Astrocyte (in vitro differentiated cells and primary cell): ENCODE measurements around the gene ACSL1.

ENCODE experiments used
- CTCF ChIP-seq: IDR thresholded peaks from 2 replicates; pipeline ENCODE4 v1.5.1; 2011; ENCODE audit warnings: low read depth, mild to moderate bottlenecking, inconsistent platforms, low read length, moderate library complexity; ENCODE audit not compliant: insufficient read depth
- EZH2 ChIP-seq: IDR thresholded peaks from 2 replicates; pipeline ENCODE4 v1.6.1; 2012; ENCODE audit warnings: mild to moderate bottlenecking, low read length, inconsistent platforms; ENCODE audit not compliant: insufficient read depth

DNA sequence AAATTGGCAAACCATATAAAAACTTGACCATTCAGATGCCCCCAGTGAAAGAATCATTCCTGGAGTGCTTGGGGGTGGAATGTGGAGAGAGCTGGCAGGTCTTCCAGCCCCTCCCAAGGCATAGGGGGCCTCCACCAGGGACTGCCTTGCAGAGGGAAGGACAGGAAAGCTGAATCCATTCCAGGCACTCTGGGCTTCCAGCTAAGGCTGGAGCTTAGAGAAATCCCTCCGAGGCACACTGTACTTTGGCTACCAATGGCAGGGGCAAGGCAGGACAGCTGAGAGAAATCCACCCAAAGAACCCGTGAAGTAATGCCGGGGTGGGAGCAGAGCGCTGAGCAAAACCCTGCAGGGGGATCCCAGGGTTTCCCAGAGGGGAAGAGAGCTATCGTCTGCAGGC, 95.8 kb downstream of the ACSL1 start:
- TF ChIP-seq EZH2 (no peak), CTCF (no peak)
